Retinal pigment epithelial cell (primary cell): Measurements from ENCODE around the gene FBXO40.
"Not testable (repeated sequence)": the region's sequence is repeated elsewhere in the genome, so short reads cannot be mapped to it uniquely, and the experiment has no call there.

Source experiments
- DNase-seq: peaks from one replicate; pipeline ENCODE4 v3.0.0-alpha.2; 2010; ENCODE audit warnings: low read depth
- H3K4me3 ChIP-seq: 2 replicates; pipeline ENCODE4 v1.5.1; 2011; ENCODE audit warnings: mild to moderate bottlenecking, low read length, control low read depth, moderate library complexity
- CTCF ChIP-seq: conservative IDR thresholded peaks from 2 replicates; pipeline ENCODE4 v1.5.1; 2011; ENCODE audit warnings: low read depth, low read length, control low read depth, inconsistent platforms

Gene FBXO40

GRCh38 chr3:121595765-121596406 lies 2.7 kb downstream of the FBXO40 start:
- TF ChIP-seq CTCF = no peak
- no peak for DNase-seq
- H3K4me3 ChIP-seq = no peak overlapping the region

GRCh38 chr3:121598564-121598963 lies 5.4 kb downstream of the FBXO40 start:
- DNase-seq = no peak
- no peak for TF ChIP-seq CTCF

DNA sequence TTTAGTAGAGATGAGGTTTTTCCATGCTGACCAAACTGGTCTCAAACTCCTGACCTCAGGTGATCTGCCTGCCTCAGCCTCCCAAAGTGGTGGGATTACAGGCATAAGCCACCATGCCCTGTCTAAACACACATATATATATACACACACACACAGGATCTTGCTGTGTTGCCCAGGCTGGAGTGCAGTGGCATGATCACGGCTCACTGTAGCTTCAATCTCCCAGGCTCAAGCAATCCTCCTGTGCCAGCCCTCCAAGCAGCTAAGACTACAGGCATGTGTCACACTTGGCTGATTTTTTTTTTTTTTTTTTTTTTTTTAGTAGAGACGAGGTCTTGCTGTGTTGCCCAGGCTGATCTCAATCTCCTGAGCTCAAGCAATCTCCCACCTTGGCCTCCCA lies 6.7 kb downstream of the FBXO40 start:
- not testable (repeated sequence) for DNase-seq, H3K4me3 ChIP-seq

More at GRCh38 chr3:121598564-121598963, 5.4 kb downstream of the FBXO40 start:
- H3K4me3 ChIP-seq = no peak overlapping the region

DNA sequence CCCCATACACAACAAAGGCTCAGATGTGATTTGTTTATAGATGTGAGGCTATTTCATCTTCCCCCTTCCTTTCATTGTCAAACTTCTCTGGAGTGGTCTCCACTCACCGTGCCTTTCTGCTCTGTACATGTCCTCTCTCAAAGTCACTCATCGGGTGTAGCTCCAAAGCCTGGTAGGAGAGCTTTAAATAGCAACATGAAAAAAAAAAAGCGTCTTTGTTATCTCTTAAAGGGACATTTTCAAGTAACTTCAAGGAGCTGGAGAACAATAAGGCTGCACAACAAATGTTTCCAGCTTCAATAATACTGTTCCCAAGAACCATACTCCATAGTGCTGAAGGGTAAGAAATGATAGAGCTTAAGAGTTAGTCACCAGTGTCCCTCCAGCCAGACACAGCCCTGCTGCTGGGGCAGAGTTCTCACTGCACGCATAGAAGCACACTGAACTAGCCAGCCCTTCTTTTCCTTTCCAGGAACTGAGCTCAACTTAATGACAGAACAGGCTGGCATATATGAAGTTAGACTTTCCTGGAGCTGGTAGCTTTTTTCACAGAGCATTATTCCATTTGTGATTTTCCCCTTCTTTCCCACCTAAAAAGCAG lies 8.1 kb downstream of the FBXO40 start:
- DNase-seq = no peak
- no peak for TF ChIP-seq CTCF
- H3K4me3 ChIP-seq = no peak overlapping the region

DNA sequence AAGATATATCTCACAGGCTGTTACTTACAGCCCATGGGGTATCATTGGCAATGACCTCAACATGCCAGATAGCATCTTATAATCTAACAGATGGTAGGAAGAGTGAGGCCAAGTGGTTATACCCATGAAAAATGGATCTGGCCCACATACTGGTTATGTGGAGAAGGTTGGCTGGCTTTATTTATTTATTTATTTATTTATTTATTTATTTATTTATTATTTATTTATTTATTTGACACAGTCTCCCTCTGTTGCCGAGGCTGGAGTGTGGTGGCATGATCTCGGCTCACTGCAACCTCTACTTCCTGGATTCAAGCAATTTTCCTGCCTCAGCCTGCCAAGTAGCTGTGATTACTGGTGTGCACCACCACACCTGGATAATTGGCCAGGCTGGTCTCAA lies 11.6 kb downstream of the FBXO40 start:
- no peak for DNase-seq
- H3K4me3 ChIP-seq = no peak overlapping the region
- no peak for TF ChIP-seq CTCF

GRCh38 chr3:121606106-121606505 lies 12.9 kb downstream of the FBXO40 start:
- no peak for DNase-seq
- no peak overlapping the region for H3K4me3 ChIP-seq
- no peak for TF ChIP-seq CTCF

DNA sequence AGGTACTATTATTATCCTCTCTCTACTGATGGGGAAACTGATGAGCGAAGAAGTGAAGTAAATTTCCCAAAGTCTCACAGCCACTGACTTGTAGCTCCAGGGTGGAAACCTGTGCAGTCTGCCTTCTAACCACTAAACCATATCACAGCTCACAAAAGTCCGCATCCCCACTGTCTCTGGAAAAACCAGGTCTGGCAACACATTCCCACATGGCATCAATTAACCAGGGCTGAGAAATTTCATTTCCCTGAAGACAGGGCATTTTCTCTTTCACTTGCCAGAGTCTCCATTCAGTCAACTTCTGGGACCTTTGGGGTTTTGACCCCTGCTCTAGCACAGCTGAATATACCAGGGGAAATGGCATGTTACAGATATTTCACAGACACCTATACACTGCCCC lies 26.5 kb downstream of the FBXO40 start:
- DNase-seq = no peak
- no peak overlapping the region for H3K4me3 ChIP-seq
- no peak for TF ChIP-seq CTCF

GRCh38 chr3:121621491-121621890 lies 28.3 kb downstream of the FBXO40 start:
- no peak for DNase-seq
- H3K4me3 ChIP-seq = no peak overlapping the region
- TF ChIP-seq CTCF = no peak
